Measurements from ENCODE around the gene ATPAF1.

The ATPAF1 gene

GRCh38 chr1:46650491-46650890, 17.7 kb downstream of the ATPAF1 start:
- DNase-seq: no peak

GRCh38 chr1:46649764-46650163, 18.4 kb downstream of the ATPAF1 start:
- no peak for DNase-seq

- no peak for DNase-seq
These were observed 20.6 kb downstream of the ATPAF1 start for GRCh38 chr1:46647611-46648010.

GRCh38 chr1:46646844-46647243, 21.3 kb downstream of the ATPAF1 start:
- no peak for DNase-seq

GRCh38 chr1:46646331-46646730, 21.8 kb downstream of the ATPAF1 start:
- DNase-seq: no peak

GRCh38 chr1:46645815-46646214, 22.3 kb downstream of the ATPAF1 start:
- DNase-seq: no peak

GRCh38 chr1:46643368-46643775, 24.8 kb downstream of the ATPAF1 start:
- peak in 1 of 58 donors; percentile 20 for DNase-seq

- DNase-seq: no peak
These were observed 26.0 kb downstream of the ATPAF1 start for GRCh38 chr1:46642115-46642680.

GRCh38 chr1:46639547-46639946, 28.6 kb downstream of the ATPAF1 start:
- no peak for DNase-seq

GRCh38 chr1:46638921-46639320, 29.2 kb downstream of the ATPAF1 start:
- no peak for DNase-seq

- no peak for DNase-seq
These were observed 30.6 kb downstream of the ATPAF1 start for GRCh38 chr1:46637444-46638083.

- DNase-seq: no peak
These were observed 33.0 kb downstream of the ATPAF1 start for GRCh38 chr1:46635205-46635604.

GRCh38 chr1:46630719-46631118, 37.4 kb downstream of the ATPAF1 start:
- no peak for DNase-seq

- no peak for DNase-seq
These were observed 44.2 kb downstream of the ATPAF1 start for GRCh38 chr1:46623743-46624644.

- no peak for DNase-seq
These were observed 45.8 kb downstream of the ATPAF1 start for GRCh38 chr1:46622344-46622743.

- no peak for DNase-seq
These were observed 46.2 kb downstream of the ATPAF1 start for GRCh38 chr1:46621930-46622329.

GRCh38 chr1:46619656-46620258, 48.4 kb downstream of the ATPAF1 start:
- DNase-seq: no peak

- no peak for DNase-seq
These were observed 49.3 kb downstream of the ATPAF1 start for GRCh38 chr1:46618754-46619415.

- DNase-seq: no peak
These were observed 50.3 kb downstream of the ATPAF1 start for GRCh38 chr1:46617833-46618232.

- no peak for DNase-seq
These were observed 50.9 kb downstream of the ATPAF1 start for GRCh38 chr1:46617108-46617800.

Measured in anterior cingulate cortex (tissue), 58 donors.